ENCODE measurements around the gene KATNBL1. TPM values are rescaled to one million over a fixed set of nuclear protein-coding genes. Genes with fewer than 3 reads are reported as not detected.
A peak's percentile ranks its signal among the peaks of the same experiment; 100 is the strongest.
"Not testable (repeated sequence)": the region's sequence is repeated elsewhere in the genome, so short reads cannot be mapped to it uniquely, and the experiment has no call there.

The KATNBL1 gene
- total and polyA plus RNA-seq, 2 experiments from 2014 or later: 68.2 to 96.1 TPM

DNA sequence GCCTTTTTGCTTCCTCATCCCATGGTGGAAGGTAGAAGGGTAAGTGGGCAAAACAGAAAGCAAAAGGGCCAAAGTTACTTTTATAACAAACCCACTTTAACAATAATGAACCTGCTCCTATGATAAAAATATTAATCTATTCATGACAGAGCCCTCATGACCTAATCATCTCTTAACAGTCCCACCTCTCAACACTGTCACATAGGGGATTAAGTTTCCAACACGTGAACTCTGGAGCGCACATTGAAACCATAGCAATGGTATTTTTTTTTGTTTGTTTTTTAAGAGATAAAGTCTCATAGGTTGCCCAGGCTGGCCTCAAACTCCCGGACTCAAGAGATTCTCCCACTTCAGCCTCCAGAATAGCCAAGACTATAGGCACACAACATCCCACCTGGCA, 30.7 kb downstream of the KATNBL1 start (continued):
- TF ChIP-seq, protein P1, sequence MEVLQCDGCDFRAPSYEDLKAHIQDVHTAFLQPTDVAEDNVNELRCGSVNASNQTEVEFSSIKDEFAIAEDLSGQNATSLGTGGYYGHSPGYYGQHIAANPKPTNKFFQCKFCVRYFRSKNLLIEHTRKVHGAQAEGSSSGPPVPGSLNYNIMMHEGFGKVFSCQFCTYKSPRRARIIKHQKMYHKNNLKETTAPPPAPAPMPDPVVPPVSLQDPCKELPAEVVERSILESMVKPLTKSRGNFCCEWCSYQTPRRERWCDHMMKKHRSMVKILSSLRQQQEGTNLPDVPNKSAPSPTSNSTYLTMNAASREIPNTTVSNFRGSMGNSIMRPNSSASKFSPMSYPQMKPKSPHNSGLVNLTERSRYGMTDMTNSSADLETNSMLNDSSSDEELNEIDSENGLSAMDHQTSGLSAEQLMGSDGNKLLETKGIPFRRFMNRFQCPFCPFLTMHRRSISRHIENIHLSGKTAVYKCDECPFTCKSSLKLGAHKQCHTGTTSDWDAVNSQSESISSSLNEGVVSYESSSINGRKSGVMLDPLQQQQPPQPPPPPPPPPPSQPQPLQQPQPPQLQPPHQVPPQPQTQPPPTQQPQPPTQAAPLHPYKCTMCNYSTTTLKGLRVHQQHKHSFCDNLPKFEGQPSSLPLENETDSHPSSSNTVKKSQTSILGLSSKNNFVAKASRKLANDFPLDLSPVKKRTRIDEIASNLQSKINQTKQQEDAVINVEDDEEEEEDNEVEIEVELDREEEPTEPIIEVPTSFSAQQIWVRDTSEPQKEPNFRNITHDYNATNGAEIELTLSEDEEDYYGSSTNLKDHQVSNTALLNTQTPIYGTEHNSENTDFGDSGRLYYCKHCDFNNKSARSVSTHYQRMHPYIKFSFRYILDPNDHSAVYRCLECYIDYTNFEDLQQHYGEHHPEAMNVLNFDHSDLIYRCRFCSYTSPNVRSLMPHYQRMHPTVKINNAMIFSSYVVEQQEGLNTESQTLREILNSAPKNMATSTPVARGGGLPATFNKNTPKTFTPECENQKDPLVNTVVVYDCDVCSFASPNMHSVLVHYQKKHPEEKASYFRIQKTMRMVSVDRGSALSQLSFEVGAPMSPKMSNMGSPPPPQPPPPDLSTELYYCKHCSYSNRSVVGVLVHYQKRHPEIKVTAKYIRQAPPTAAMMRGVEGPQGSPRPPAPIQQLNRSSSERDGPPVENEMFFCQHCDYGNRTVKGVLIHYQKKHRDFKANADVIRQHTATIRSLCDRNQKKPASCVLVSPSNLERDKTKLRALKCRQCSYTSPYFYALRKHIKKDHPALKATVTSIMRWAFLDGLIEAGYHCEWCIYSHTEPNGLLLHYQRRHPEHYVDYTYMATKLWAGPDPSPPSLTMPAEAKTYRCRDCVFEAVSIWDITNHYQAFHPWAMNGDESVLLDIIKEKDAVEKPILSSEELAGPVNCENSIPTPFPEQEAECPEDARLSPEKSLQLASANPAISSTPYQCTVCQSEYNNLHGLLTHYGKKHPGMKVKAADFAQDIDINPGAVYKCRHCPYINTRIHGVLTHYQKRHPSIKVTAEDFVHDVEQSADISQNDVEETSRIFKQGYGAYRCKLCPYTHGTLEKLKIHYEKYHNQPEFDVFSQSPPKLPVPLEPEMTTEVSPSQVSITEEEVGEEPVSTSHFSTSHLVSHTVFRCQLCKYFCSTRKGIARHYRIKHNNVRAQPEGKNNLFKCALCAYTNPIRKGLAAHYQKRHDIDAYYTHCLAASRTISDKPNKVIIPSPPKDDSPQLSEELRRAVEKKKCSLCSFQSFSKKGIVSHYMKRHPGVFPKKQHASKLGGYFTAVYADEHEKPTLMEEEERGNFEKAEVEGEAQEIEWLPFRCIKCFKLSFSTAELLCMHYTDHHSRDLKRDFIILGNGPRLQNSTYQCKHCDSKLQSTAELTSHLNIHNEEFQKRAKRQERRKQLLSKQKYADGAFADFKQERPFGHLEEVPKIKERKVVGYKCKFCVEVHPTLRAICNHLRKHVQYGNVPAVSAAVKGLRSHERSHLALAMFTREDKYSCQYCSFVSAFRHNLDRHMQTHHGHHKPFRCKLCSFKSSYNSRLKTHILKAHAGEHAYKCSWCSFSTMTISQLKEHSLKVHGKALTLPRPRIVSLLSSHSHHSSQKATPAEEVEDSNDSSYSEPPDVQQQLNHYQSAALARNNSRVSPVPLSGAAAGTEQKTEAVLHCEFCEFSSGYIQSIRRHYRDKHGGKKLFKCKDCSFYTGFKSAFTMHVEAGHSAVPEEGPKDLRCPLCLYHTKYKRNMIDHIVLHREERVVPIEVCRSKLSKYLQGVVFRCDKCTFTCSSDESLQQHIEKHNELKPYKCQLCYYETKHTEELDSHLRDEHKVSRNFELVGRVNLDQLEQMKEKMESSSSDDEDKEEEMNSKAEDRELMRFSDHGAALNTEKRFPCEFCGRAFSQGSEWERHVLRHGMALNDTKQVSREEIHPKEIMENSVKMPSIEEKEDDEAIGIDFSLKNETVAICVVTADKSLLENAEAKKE (CRISPR knock-in tag; IDR thresholded peaks at IDR 0.05): no peak
- no peak for TF ChIP-seq NANOG (IDR thresholded peaks at IDR 0.05; ENCODE audit: borderline replicate concordance)

DNA sequence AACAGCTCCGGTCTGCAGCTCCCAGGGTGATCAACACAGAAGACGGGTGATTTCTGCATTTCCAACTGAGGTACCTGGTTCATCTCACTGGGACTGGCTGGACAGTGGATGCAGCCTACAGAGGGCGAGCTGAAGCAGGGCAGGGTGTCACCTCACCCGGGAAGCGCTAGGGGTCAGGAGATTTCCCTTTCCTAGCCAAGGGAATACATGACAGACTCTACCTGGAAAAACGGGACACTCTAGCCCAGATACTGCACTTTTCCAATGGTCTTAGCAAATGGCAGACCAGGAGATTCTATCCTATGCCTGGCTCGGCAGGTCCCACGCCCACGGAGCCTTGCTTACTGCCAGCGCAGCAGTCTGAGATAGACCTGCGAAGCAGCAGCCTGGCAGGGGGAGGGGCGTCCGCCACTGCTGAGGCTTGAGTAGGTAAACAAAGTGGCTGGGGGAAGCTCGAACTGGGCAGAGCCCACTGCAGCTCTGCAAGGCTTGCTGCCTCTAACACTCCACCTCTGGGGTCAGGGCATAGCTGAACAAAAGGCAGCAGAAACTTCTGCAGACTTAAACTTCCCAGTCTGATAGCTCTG, 43.8 kb downstream of the KATNBL1 start:
- not testable (repeated sequence) for H3K27ac Mint-ChIP-seq; H3K4me1 Mint-ChIP-seq; H3F3A ChIP-seq (replicated peaks; ENCODE audit: low read depth); H3K27ac ChIP-seq (ENCODE audit: low read depth); H3K4me3 Mint-ChIP-seq; H3K27me3 ChIP-seq (ENCODE audit: insufficient read depth); H3K9me2 ChIP-seq (ENCODE audit: insufficient read depth); H3K4me3 ChIP-seq; H3K4me1 ChIP-seq (ENCODE audit: insufficient read depth); H3K4me2 ChIP-seq; H2AFZ ChIP-seq
- Histone ChIP-seq H4K20me1 (replicated peaks; ENCODE audit: insufficient read depth) (peaks cover 11% of the 10 kb centered on the region), H3K36me3 (ENCODE audit: insufficient read depth) (peaks cover 16% of the 10 kb centered on the region), H3K79me2 (replicated peaks; ENCODE audit: insufficient read depth) (peaks cover 75% of the 10 kb centered on the region)
- Mint-ChIP-seq H3K9me3 (peaks cover 52% of the 10 kb centered on the region), H3K27me3 (ENCODE audit: insufficient read depth, low read depth, poor library complexity) (peaks cover 13% of the 10 kb centered on the region), H3K36me3 (ENCODE audit: low read depth) (peaks cover 59% of the 10 kb centered on the region)
- TF ChIP-seq, protein P2, sequence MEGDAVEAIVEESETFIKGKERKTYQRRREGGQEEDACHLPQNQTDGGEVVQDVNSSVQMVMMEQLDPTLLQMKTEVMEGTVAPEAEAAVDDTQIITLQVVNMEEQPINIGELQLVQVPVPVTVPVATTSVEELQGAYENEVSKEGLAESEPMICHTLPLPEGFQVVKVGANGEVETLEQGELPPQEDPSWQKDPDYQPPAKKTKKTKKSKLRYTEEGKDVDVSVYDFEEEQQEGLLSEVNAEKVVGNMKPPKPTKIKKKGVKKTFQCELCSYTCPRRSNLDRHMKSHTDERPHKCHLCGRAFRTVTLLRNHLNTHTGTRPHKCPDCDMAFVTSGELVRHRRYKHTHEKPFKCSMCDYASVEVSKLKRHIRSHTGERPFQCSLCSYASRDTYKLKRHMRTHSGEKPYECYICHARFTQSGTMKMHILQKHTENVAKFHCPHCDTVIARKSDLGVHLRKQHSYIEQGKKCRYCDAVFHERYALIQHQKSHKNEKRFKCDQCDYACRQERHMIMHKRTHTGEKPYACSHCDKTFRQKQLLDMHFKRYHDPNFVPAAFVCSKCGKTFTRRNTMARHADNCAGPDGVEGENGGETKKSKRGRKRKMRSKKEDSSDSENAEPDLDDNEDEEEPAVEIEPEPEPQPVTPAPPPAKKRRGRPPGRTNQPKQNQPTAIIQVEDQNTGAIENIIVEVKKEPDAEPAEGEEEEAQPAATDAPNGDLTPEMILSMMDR (conservative IDR thresholded peaks at IDR 0.05; ENCODE audit: low read depth in 2 of 2): peak; percentile 41 to 65; a peak in 3 of 4 replicates
- DNase-seq (ENCODE audit: low spot score): peak; percentile 42
- peak; percentile 83 for ATAC-seq
